Left lung (tissue), 10 donors: ENCODE measurements around the gene EHMT2. TPM values are rescaled to one million over a fixed set of nuclear protein-coding genes. Genes with fewer than 3 reads are reported as not detected.

Source experiments
- ATAC-seq: fragments of 200-7000 bp; cut with Tn5 transposase; one replicate; pipeline ENCODE4 v1.9.1; 2020; ENCODE audit warnings: moderate library complexity
- DNase-seq, 4 donors: peaks; one replicate each; pipeline ENCODE4 v3.0.0-alpha.2; 2013 to 2020
- H3K27ac ChIP-seq, 2 donors: fragments of 200-600 bp; sonication (generic) in 1 of 2; one replicate each; pipeline versions ENCODE4 v1.5.0 to v1.8.0; 2020 to 2021
- H3K27me3 ChIP-seq, 2 donors: fragments of 200-600 bp; sonication (generic) in 1 of 2; one replicate each; pipeline versions ENCODE4 v1.5.0 to v1.8.0; 2020 to 2021
- H3K36me3 ChIP-seq, 2 donors: fragments of 200-600 bp; sonication (generic) in 1 of 2; one replicate each; pipeline versions ENCODE4 v1.5.0 to v1.8.0; 2020 to 2021
- H3K4me1 ChIP-seq, 2 donors: fragments of 200-600 bp; one replicate each; pipeline ENCODE4 v1.8.0; 2021
- H3K4me3 ChIP-seq, 2 donors: fragments of 200-600 bp; sonication (generic) in 1 of 2; one replicate each; pipeline versions ENCODE4 v1.5.0 to v1.8.0; 2020 to 2021; ENCODE audit warnings: mild to moderate bottlenecking in 1 of 2
- H3K9me3 ChIP-seq, 2 donors: fragments of 200-600 bp; sonication (generic) in 1 of 2; one replicate each; pipeline versions ENCODE4 v1.5.0 to v1.8.0; 2020 to 2021
- intact Hi-C, 2 donors: fragments of 100-400 bp; cut with DNase I; formaldehyde crosslinking; loops; one replicate each; pipeline versions ENCODE4 v1.11.2 to v1.14.2; 2022
- polyA plus RNA-seq, 6 donors: library from polyadenylated mRNA; unstranded; fragments of 120-200 nt; gene quantifications; one replicate each; pipeline ENCODE4 v1.2.1, GENCODE V29; 2013; ENCODE audit not compliant: insufficient read length in 6 of 6
- total RNA-seq, 2 donors: library from RNA; stranded (reverse); fragmentation: NEBNext Ultra II Directional; extraction: Animal tissue kit (Norgen Biotek cat#: 25700); gene quantifications; one replicate each; pipeline ENCODE4 v1.2.1, GENCODE V29; 2021
- TF ChIP-seq, protein P1 (sequence below), 2 donors: fragments of 200-600 bp; sonication (generic) in 1 of 2; IDR thresholded peaks; one replicate each; pipeline versions ENCODE4 v1.5.0 to v1.8.0; 2021; ENCODE audit warnings: antibody characterized with exemption in 2 of 2
- donor health status: DM: no; HTN: yes; CAD: no.
- donor health status: DM: no; HTN: no; CAD: no.

Gene EHMT2
- total and polyA plus RNA-seq, 8 donors = 41.0 to 85.0 (median 75.3) TPM

DNA sequence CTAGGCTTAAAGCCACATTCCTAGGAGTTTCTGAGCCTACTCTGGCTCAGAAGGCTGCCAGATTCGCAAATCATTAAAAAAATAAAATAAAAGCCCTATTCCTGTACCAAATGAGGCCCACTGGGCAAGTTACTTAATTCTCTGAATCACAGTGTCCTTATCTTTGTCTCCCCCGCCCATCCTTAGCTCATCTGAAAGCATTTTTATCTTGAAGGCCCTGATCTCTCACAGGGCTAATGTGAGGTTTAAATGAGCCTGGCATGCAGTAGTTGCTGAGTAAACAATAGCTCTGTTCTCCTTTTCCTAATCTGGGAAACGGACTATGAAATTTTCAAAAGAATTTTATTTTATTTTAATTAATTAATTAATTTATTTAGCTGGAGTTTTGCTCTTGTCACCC, 6.5 kb upstream of the EHMT2 start:
- intact Hi-C loops = no loop called here
- Histone ChIP-seq H3K4me3 (no peak overlapping the region), H3K9me3 (no peaks in the 10 kb centered on the region), H3K27ac (no peak overlapping the region), H3K27me3 (no peaks in the 10 kb centered on the region), H3K4me1 (peaks cover 14 to 40% of the 10 kb centered on the region in 2 donors), H3K36me3 (no peaks in the 10 kb centered on the region)
- TF ChIP-seq, protein P1, sequence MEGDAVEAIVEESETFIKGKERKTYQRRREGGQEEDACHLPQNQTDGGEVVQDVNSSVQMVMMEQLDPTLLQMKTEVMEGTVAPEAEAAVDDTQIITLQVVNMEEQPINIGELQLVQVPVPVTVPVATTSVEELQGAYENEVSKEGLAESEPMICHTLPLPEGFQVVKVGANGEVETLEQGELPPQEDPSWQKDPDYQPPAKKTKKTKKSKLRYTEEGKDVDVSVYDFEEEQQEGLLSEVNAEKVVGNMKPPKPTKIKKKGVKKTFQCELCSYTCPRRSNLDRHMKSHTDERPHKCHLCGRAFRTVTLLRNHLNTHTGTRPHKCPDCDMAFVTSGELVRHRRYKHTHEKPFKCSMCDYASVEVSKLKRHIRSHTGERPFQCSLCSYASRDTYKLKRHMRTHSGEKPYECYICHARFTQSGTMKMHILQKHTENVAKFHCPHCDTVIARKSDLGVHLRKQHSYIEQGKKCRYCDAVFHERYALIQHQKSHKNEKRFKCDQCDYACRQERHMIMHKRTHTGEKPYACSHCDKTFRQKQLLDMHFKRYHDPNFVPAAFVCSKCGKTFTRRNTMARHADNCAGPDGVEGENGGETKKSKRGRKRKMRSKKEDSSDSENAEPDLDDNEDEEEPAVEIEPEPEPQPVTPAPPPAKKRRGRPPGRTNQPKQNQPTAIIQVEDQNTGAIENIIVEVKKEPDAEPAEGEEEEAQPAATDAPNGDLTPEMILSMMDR (IDR thresholded peaks at IDR 0.05) = no peak
- no peak for ATAC-seq
- DNase-seq = no peak

DNA sequence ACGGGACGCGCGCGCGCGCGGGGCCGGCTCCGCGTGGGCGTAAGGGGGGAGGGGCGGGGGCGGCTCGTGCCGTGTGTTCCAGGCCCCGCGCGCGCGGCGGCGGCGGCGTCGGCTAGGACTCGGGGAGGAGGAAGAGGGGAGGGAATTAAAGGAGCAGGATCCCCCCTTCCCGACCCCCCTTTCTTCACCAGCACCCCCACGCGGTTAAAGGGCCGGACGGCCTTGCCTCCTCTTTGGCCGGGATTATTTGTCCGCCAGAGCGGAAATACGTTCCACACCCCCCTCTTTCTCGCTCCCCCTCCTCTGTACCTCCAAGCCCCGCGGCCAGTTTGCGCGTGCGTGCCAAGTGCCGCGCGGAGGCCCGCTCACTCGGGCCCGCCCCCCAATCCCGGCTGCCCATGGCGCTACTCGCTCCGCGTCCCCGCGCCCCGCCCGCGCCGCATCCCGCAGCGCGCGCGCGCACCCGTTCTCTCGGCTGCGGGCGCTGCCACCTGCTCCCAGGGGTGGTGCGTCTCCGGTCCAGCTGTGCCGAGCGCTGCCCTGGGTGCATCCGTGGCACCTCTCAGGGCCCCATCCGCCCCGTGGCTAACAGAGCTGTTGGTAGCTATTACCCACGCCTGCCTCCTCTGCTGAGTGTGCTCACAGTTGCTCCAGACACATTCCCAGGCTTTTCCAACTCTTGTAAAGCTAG, 4.6 kb upstream of the EHMT2 start, which contains the start of gene ZBTB12:
TSS of gene ZBTB12 (minus strand) at position 134 of the 691 bp plus-strand sequence. CDS start 781 bp downstream, outside the sequence.
- H3K27ac ChIP-seq = peak within 1 kb of the TSS; percentile 74 to 84
- no peaks in the 10 kb centered on the region for H3K9me3 ChIP-seq
- intact Hi-C loops = no loop called here
- H3K4me1 ChIP-seq = peaks cover 18 to 40% of the 10 kb centered on the region in 2 donors
- TF ChIP-seq, protein P1 (IDR thresholded peaks at IDR 0.05) = no peak
- no peaks in the 10 kb centered on the region for H3K27me3 ChIP-seq
- no peaks in the 10 kb centered on the region for H3K36me3 ChIP-seq
- H3K4me3 ChIP-seq = peak within 1 kb of the TSS; percentile 40 to 53
- DNase-seq = peak; percentile 92 to 99 (median 96)
- peak; percentile 84 for ATAC-seq

DNA sequence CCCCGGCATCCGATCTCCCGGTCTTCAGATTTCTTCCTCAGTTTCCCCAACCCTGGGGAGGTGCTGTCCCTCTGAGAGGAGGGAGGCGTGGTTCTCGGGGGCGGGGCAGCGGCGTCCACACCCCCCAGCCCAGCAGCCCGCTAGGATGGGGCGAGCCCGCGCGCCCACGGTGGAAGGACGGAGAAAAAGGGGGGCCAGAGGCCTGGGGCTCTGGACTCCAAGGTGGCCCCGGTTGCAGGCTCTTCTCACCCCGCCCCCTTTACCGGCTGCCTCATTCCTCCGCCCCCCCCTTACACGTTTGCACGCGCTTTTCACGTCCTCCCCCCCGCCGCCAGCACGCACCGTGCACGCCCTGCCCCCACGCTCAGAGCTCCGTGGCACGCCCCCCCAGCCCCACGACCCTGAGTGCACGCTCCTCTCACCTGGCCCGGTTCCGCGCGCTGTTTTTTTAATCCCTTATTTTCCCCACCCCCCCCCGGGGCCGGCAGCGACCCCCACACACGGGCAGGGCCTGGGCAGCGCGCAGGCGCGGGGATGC, 4.0 kb upstream of the EHMT2 start:
- ATAC-seq = peak; percentile 28
- H3K36me3 ChIP-seq = no peaks in the 10 kb centered on the region
- H3K4me1 ChIP-seq = peaks cover 17 to 44% of the 10 kb centered on the region in 2 donors
- no peaks in the 10 kb centered on the region for H3K27me3 ChIP-seq
- peak in 3 of 4 donors; percentile 47 to 88 (median 71) for DNase-seq
- peak overlapping the region; percentile 74 to 84 for H3K27ac ChIP-seq
- peak overlapping the region; percentile 40 to 53 for H3K4me3 ChIP-seq
- intact Hi-C loops = no loop called here
- TF ChIP-seq, protein P1 (IDR thresholded peaks at IDR 0.05) = no peak
- no peaks in the 10 kb centered on the region for H3K9me3 ChIP-seq

DNA sequence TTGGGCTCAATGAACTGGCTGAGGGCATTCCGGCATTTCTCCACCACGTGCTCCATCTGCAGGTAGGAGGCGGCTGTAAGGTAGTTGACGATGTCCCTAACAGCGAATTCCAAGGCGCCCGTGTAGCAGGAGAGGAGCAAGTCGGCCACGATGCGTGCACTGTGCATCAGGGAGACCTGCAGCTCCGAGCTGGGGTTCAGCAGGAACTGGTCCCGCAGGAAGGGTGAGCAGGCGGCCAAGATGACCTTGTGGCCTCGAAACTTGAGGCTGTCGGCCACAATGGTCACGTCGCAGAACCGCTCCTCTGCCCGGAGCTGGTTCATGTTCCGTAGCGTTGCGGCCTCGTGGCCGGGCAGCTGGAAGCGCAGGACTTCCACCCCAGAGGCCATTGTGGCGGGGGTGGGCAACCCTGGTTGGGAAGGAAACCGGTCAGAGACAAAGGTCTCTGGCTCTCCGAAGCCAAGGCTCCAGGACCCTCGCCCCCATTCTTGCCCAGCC, 3.5 kb upstream of the EHMT2 start:
- Histone ChIP-seq H3K9me3 (no peaks in the 10 kb centered on the region), H3K27ac (peak overlapping the region; percentile 74 to 84), H3K27me3 (no peaks in the 10 kb centered on the region), H3K4me3 (peak overlapping the region; percentile 40 to 53), H3K4me1 (peaks cover 21 to 48% of the 10 kb centered on the region in 2 donors), H3K36me3 (no peaks in the 10 kb centered on the region)
- intact Hi-C loops = no loop called here
- TF ChIP-seq, protein P1 (IDR thresholded peaks at IDR 0.05) = no peak
- ATAC-seq (no peak), DNase-seq (peak in 1 of 4 donors; percentile 77)
